Naive thymus-derived CD8-positive, alpha-beta T cell (primary cell): ENCODE results near the gene OLFM2. TPM values are rescaled to one million over a fixed set of nuclear protein-coding genes. Genes with fewer than 3 reads are reported as not detected.

Experiments
- ATAC-seq, 2 donors: fragments of 150-1000 bp; cut with Tn5 transposase in 1 of 2; sonication (Bioruptor Pico), chemical (Tn5 transposase) in 1 of 2; 1 replicate in 1 of 2; 2 replicates in 1 of 2; pipeline ENCODE4 v1.10.0; 2021; ENCODE audit warnings: mild to moderate bottlenecking in 2 of 2, moderate library complexity in 2 of 2
- POLR2A ChIA-PET: fragments of 350-600 bp; sonication (Branson Sonifier 250); formaldehyde crosslinking; loops from one replicate; lab custom pipeline; 2021; ENCODE audit warnings: antibody characterized with exemption; lab: Charles Lee
- DNase-seq, 10 donors: peaks; one replicate each; pipeline versions ENCODE4 v3.0.0 to v3.0.0-alpha.2; 2020 to 2022
- H3K27ac Mint-ChIP-seq, 10 donors: one replicate each; pipeline ENCODE4 v1.8.0; 2020 to 2022; ENCODE audit warnings: mild to moderate bottlenecking in 10 of 10, mixed read lengths in 10 of 10, moderate library complexity in 4 of 10, inconsistent platforms in 1 of 10
- H3K27me3 Mint-ChIP-seq, 5 donors: one replicate each; pipeline ENCODE4 v1.8.0; 2021 to 2022; ENCODE audit warnings: mixed read lengths in 5 of 5
- H3K36me3 Mint-ChIP-seq, 3 donors: one replicate each; pipeline ENCODE4 v1.8.0; 2020 to 2022; ENCODE audit warnings: mixed read lengths in 3 of 3, mild to moderate bottlenecking in 2 of 3, inconsistent platforms in 1 of 3
- H3K4me1 Mint-ChIP-seq, 4 donors: one replicate each; pipeline ENCODE4 v1.8.0; 2021 to 2022; ENCODE audit warnings: mixed read lengths in 4 of 4
- H3K4me3 Mint-ChIP-seq, 10 donors: one replicate each; pipeline ENCODE4 v1.8.0; 2020 to 2022; ENCODE audit warnings: mild to moderate bottlenecking in 10 of 10, mixed read lengths in 10 of 10, moderate library complexity in 6 of 10, inconsistent platforms in 1 of 10
- H3K9me3 Mint-ChIP-seq, 9 donors: one replicate each; pipeline ENCODE4 v1.8.0; 2020 to 2022; ENCODE audit warnings: mixed read lengths in 9 of 9, mild to moderate bottlenecking in 3 of 9, inconsistent platforms in 1 of 9, moderate library complexity in 1 of 9
- polyA plus RNA-seq, 3 donors: library from polyadenylated mRNA; unstranded; fragments of 300-500 nt; fragmentation: Illumina TruSeq; gene quantifications; one replicate each; pipeline ENCODE4 v1.2.3, GENCODE V29; 2021
- total RNA-seq, 8 experiments: library from RNA in 2 of 8; stranded (reverse) in 2 of 8; gene quantifications; one replicate each; pipeline ENCODE4 v1.2.3 and lab custom pipeline; 2021 to 2026

Gene OLFM2
- total and polyA plus RNA-seq, 5 experiments from 2014 or later: 6.1 to 14.8 (median 12.8) TPM

- DNase-seq: peak; percentile 63 to 82 (median 73)
- peak; percentile 89 to 92 for ATAC-seq
- H3K4me1 Mint-ChIP-seq: peaks cover 3 to 12% (median 8%) of the 10 kb centered on the region in 4 donors
- H3K27ac Mint-ChIP-seq: peak overlapping the region in 2 of 10 donors; percentile 20 to 48
- H3K9me3 Mint-ChIP-seq: no peaks in the 10 kb centered on the region
- peaks cover 0 to 2% (median 0%) of the 10 kb centered on the region in 3 donors for H3K36me3 Mint-ChIP-seq
- H3K4me3 Mint-ChIP-seq: peak overlapping the region; percentile 49 to 87 (median 79)
- POLR2A ChIA-PET: no interaction called here
- peaks cover 14 to 40% (median 34%) of the 10 kb centered on the region in 5 donors for H3K27me3 Mint-ChIP-seq
Measured at GRCh38 chr19:9914315-9915207, 21.8 kb downstream of the OLFM2 start.

GRCh38 chr19:9914001-9914314 lies 22.4 kb downstream of the OLFM2 start:
- POLR2A ChIA-PET: no interaction called here
- Mint-ChIP-seq H3K4me1 (peaks cover 3 to 12% (median 8%) of the 10 kb centered on the region in 4 donors), H3K9me3 (no peaks in the 10 kb centered on the region), H3K36me3 (peaks cover 0 to 2% (median 0%) of the 10 kb centered on the region in 3 donors), H3K27me3 (peaks cover 14 to 39% (median 28%) of the 10 kb centered on the region in 5 donors), H3K27ac (no peak overlapping the region), H3K4me3 (peak overlapping the region; percentile 49 to 87 (median 79))
- ATAC-seq: peak in 1 of 2 donors; percentile 15
- DNase-seq: peak in 1 of 10 donors; percentile 8

GRCh38 chr19:9913237-9914000 lies 22.9 kb downstream of the OLFM2 start:
- DNase-seq: peak in 1 of 10 donors; percentile 13
- peak in 1 of 2 donors; percentile 34 for ATAC-seq
- no peaks in the 10 kb centered on the region for H3K9me3 Mint-ChIP-seq
- H3K27me3 Mint-ChIP-seq: peaks cover 14 to 36% (median 22%) of the 10 kb centered on the region in 5 donors
- peaks cover 3 to 12% (median 8%) of the 10 kb centered on the region in 4 donors for H3K4me1 Mint-ChIP-seq
- peak overlapping the region in 3 of 10 donors; percentile 66 to 86 (median 71) for H3K4me3 Mint-ChIP-seq
- H3K36me3 Mint-ChIP-seq: peaks cover 0 to 2% (median 0%) of the 10 kb centered on the region in 3 donors
- POLR2A ChIA-PET: interaction anchor here (1.4 kb wide), 1 partner anchor 86 kb away, joined by 3 read pairs; the partner anchor contains the start of gene UBL5
- H3K27ac Mint-ChIP-seq: peak overlapping the region in 1 of 10 donors; percentile 70

GRCh38 chr19:9912551-9913236 lies 23.6 kb downstream of the OLFM2 start:
- Mint-ChIP-seq H3K36me3 (peaks cover 0 to 2% (median 0%) of the 10 kb centered on the region in 3 donors), H3K27ac (peak overlapping the region in 6 of 10 donors; percentile 31 to 74 (median 60)), H3K4me3 (peak overlapping the region in 3 of 10 donors; percentile 66 to 86 (median 71)), H3K9me3 (peaks cover 0 to 2% (median 0%) of the 10 kb centered on the region in 9 donors), H3K27me3 (peaks cover 13 to 34% (median 15%) of the 10 kb centered on the region in 5 donors), H3K4me1 (peaks cover 3 to 12% (median 8%) of the 10 kb centered on the region in 4 donors)
- ATAC-seq: no peak
- POLR2A ChIA-PET: interaction anchor here (1.4 kb wide), 1 partner anchor 85 kb away, joined by 3 read pairs; the partner anchor contains the start of gene UBL5
- no peak for DNase-seq

- POLR2A ChIA-PET: no interaction called here
- H3K9me3 Mint-ChIP-seq: peaks cover 0 to 2% (median 0%) of the 10 kb centered on the region in 9 donors
- ATAC-seq: no peak
Measured at GRCh38 chr19:9911524-9912185, 24.7 kb downstream of the OLFM2 start.

GRCh38 chr19:9910625-9911024 lies 25.7 kb downstream of the OLFM2 start:
- DNase-seq (no peak), ATAC-seq (no peak)
- Mint-ChIP-seq H3K27ac (no peak overlapping the region), H3K4me1 (peaks cover 0 to 12% (median 7%) of the 10 kb centered on the region in 4 donors), H3K36me3 (no peaks in the 10 kb centered on the region), H3K27me3 (peaks cover 0 to 20% (median 8%) of the 10 kb centered on the region in 5 donors), H3K4me3 (no peak overlapping the region), H3K9me3 (peaks cover 0 to 2% (median 0%) of the 10 kb centered on the region in 9 donors)
- POLR2A ChIA-PET: interaction anchor here (1.2 kb wide), 1 partner anchor 82 kb away, joined by 3 read pairs; the partner anchor contains the start of gene UBL5

More at GRCh38 chr19:9911524-9912185, 24.7 kb downstream of the OLFM2 start:
- peaks cover 0 to 12% (median 7%) of the 10 kb centered on the region in 4 donors for H3K4me1 Mint-ChIP-seq
- DNase-seq: no peak
- H3K4me3 Mint-ChIP-seq: no peak overlapping the region
- H3K36me3 Mint-ChIP-seq: no peaks in the 10 kb centered on the region
- H3K27me3 Mint-ChIP-seq: peaks cover 3 to 26% (median 11%) of the 10 kb centered on the region in 5 donors
- no peak overlapping the region for H3K27ac Mint-ChIP-seq

GRCh38 chr19:9909251-9909650 lies 27.1 kb downstream of the OLFM2 start:
- peaks cover 0 to 8% (median 6%) of the 10 kb centered on the region in 4 donors for H3K4me1 Mint-ChIP-seq
- POLR2A ChIA-PET: no interaction called here
- DNase-seq: no peak

GRCh38 chr19:9906475-9907087 lies 29.7 kb downstream of the OLFM2 start:
- H3K27me3 Mint-ChIP-seq: peaks cover 0 to 12% (median 0%) of the 10 kb centered on the region in 5 donors
- ATAC-seq (no peak), DNase-seq (no peak)
- H3K36me3 Mint-ChIP-seq: no peaks in the 10 kb centered on the region
- POLR2A ChIA-PET: no interaction called here
- H3K4me1 Mint-ChIP-seq: peaks cover 0 to under 1% (median 0%) of the 10 kb centered on the region in 4 donors
- H3K27ac Mint-ChIP-seq: no peak overlapping the region
- no peak overlapping the region for H3K4me3 Mint-ChIP-seq
- peaks cover 0 to 2% (median 0%) of the 10 kb centered on the region in 9 donors for H3K9me3 Mint-ChIP-seq

More at GRCh38 chr19:9909251-9909650, 27.1 kb downstream of the OLFM2 start:
- ATAC-seq: no peak
- peaks cover 0 to 2% (median 0%) of the 10 kb centered on the region in 9 donors for H3K9me3 Mint-ChIP-seq
- H3K27ac Mint-ChIP-seq: peak overlapping the region in 1 of 10 donors; percentile 35
- H3K4me3 Mint-ChIP-seq: no peak overlapping the region
- H3K27me3 Mint-ChIP-seq: peaks cover 0 to 18% (median 5%) of the 10 kb centered on the region in 5 donors
- H3K36me3 Mint-ChIP-seq: no peaks in the 10 kb centered on the region

- H3K27me3 Mint-ChIP-seq: peaks cover 2 to 21% (median 13%) of the 10 kb centered on the region in 5 donors
- peaks cover 0 to 2% (median 0%) of the 10 kb centered on the region in 3 donors for H3K36me3 Mint-ChIP-seq
- no peak for ATAC-seq
- POLR2A ChIA-PET: no interaction called here
- peaks cover 2 to 12% (median 7%) of the 10 kb centered on the region in 4 donors for H3K4me1 Mint-ChIP-seq
- DNase-seq: no peak
- H3K27ac Mint-ChIP-seq: no peak overlapping the region
- H3K4me3 Mint-ChIP-seq: no peak overlapping the region
- peaks cover 0 to 2% (median 0%) of the 10 kb centered on the region in 9 donors for H3K9me3 Mint-ChIP-seq
Measured at GRCh38 chr19:9903336-9903735, 33.0 kb downstream of the OLFM2 start.

GRCh38 chr19:9901642-9902041 lies 34.7 kb downstream of the OLFM2 start:
- DNase-seq: no peak
- peaks cover 2 to 12% (median 7%) of the 10 kb centered on the region in 4 donors for H3K4me1 Mint-ChIP-seq
- H3K27me3 Mint-ChIP-seq: peaks cover 2 to 21% (median 11%) of the 10 kb centered on the region in 5 donors
- peaks cover 0 to 2% (median 0%) of the 10 kb centered on the region in 3 donors for H3K36me3 Mint-ChIP-seq
- POLR2A ChIA-PET: no interaction called here
- ATAC-seq: no peak
- H3K9me3 Mint-ChIP-seq: no peaks in the 10 kb centered on the region
- no peak overlapping the region for H3K27ac Mint-ChIP-seq
- no peak overlapping the region for H3K4me3 Mint-ChIP-seq

GRCh38 chr19:9901020-9901419 lies 35.3 kb downstream of the OLFM2 start:
- no peak for ATAC-seq
- Mint-ChIP-seq H3K4me1 (peaks cover 2 to 12% (median 7%) of the 10 kb centered on the region in 4 donors), H3K4me3 (no peak overlapping the region), H3K9me3 (no peaks in the 10 kb centered on the region), H3K27me3 (peaks cover 5 to 21% (median 11%) of the 10 kb centered on the region in 5 donors), H3K27ac (no peak overlapping the region), H3K36me3 (peaks cover 0 to 2% (median 0%) of the 10 kb centered on the region in 3 donors)
- DNase-seq: no peak
- POLR2A ChIA-PET: no interaction called here
